H9 (cell line): Measurements from ENCODE around the gene SFI1. TPM values are rescaled to one million over a fixed set of nuclear protein-coding genes. Genes with fewer than 3 reads are reported as not detected.

Experiments used
- DNase-seq: peaks from one replicate; pipeline ENCODE4 v3.0.0-alpha.2; 2017
- H2AFZ ChIP-seq: one replicate; pipeline ENCODE4 v1.6.1; 2013; ENCODE audit warnings: mild to moderate bottlenecking, low read length, control low read depth, moderate library complexity
- H2AK5ac ChIP-seq: 2 replicates; pipeline ENCODE4 v1.6.1; 2013; ENCODE audit warnings: low read length, control low read depth, mixed read lengths; ENCODE audit not compliant: insufficient read length
- H2BK120ac ChIP-seq: one replicate; pipeline ENCODE4 v1.6.1; 2013; ENCODE audit warnings: low read depth, mild to moderate bottlenecking, low read length, control low read depth, inconsistent platforms; ENCODE audit not compliant: poor library complexity, severe bottlenecking
- H2BK12ac ChIP-seq: 2 replicates; pipeline ENCODE4 v1.6.1; 2013; ENCODE audit warnings: low read length, control low read depth, mixed read lengths, low read depth; ENCODE audit not compliant: insufficient read length
- H2BK15ac ChIP-seq: 2 replicates; pipeline ENCODE4 v1.6.1; 2013; ENCODE audit warnings: low read depth, low read length, control low read depth
- H2BK20ac ChIP-seq: one replicate; pipeline ENCODE4 v1.6.1; 2013; ENCODE audit warnings: low read depth, mild to moderate bottlenecking, low read length, control low read depth, inconsistent platforms; ENCODE audit not compliant: poor library complexity, severe bottlenecking
- H2BK5ac ChIP-seq: 2 replicates; pipeline ENCODE4 v1.6.1; 2013; ENCODE audit warnings: low read length, control low read depth, mixed read lengths; ENCODE audit not compliant: insufficient read length
- H3K14ac ChIP-seq: 2 replicates; pipeline ENCODE4 v1.6.1; 2013; ENCODE audit warnings: low read length, control low read depth; ENCODE audit not compliant: insufficient read depth
- H3K18ac ChIP-seq: 2 replicates; pipeline ENCODE4 v1.6.1; 2013; ENCODE audit warnings: low read depth, mild to moderate bottlenecking, mixed read lengths, low read length, control low read depth; ENCODE audit not compliant: insufficient read length
- H3K23ac ChIP-seq: 2 replicates; pipeline ENCODE4 v1.6.1; 2013; ENCODE audit warnings: low read length, control low read depth, mixed read lengths, low read depth; ENCODE audit not compliant: insufficient read length
- H3K23me2 ChIP-seq: 2 replicates; pipeline ENCODE4 v1.6.1; 2013; ENCODE audit warnings: low read depth, mild to moderate bottlenecking, mixed read lengths, low read length, control low read depth; ENCODE audit not compliant: insufficient read length, poor library complexity, severe bottlenecking
- H3K27ac ChIP-seq: 2 replicates; pipeline ENCODE4 v1.5.1; 2013; ENCODE audit warnings: low read length, control low read depth, mixed read lengths, low read depth; ENCODE audit not compliant: insufficient read length
- H3K27me3 ChIP-seq: 2 replicates; pipeline ENCODE4 v1.6.1; 2013; ENCODE audit warnings: low read length, control low read depth, inconsistent platforms; ENCODE audit not compliant: insufficient read depth
- H3K4ac ChIP-seq: 2 replicates; pipeline ENCODE4 v1.6.1; 2013; ENCODE audit warnings: low read depth, mild to moderate bottlenecking, control low read depth, inconsistent platforms, low read length, moderate library complexity
- H3K4me1 ChIP-seq: 2 replicates; pipeline ENCODE4 v1.6.1; 2013; ENCODE audit warnings: low read length, control low read depth, inconsistent platforms; ENCODE audit not compliant: insufficient read depth
- H3K4me2 ChIP-seq: 2 replicates; pipeline ENCODE4 v1.6.1; 2013; ENCODE audit warnings: low read length, control low read depth, mixed read lengths; ENCODE audit not compliant: insufficient read length, insufficient read depth
- H3K56ac ChIP-seq: 2 replicates; pipeline ENCODE4 v1.6.1; 2013; ENCODE audit warnings: low read depth, mild to moderate bottlenecking, mixed read lengths, low read length, control low read depth; ENCODE audit not compliant: insufficient read length
- H3K79me1 ChIP-seq: 2 replicates; pipeline ENCODE4 v1.6.1; 2013; ENCODE audit warnings: low read depth, mild to moderate bottlenecking, moderate library complexity, low read length, control low read depth, inconsistent platforms; ENCODE audit not compliant: insufficient read depth, poor library complexity, severe bottlenecking
- H3K79me2 ChIP-seq: 2 replicates; pipeline ENCODE4 v1.6.1; 2013; ENCODE audit warnings: low read length, control low read depth, inconsistent platforms; ENCODE audit not compliant: insufficient read depth
- H3K9ac ChIP-seq: 2 replicates; pipeline ENCODE4 v1.6.1; 2013; ENCODE audit warnings: low read length, control low read depth, mixed read lengths; ENCODE audit not compliant: insufficient read length; ENCODE audit errors: extremely low read depth
- H3K9me3 ChIP-seq: one replicate; pipeline ENCODE4 v1.6.1; 2013; ENCODE audit warnings: low read depth, low read length, inconsistent platforms; ENCODE audit not compliant: control insufficient read depth
- H3T11ph ChIP-seq: one replicate; pipeline ENCODE4 v1.6.1; 2013; ENCODE audit warnings: mild to moderate bottlenecking, low read length, control low read depth, inconsistent platforms
- H4K20me1 ChIP-seq: one replicate; pipeline ENCODE4 v1.6.1; 2013; ENCODE audit not compliant: control insufficient read depth, insufficient read length, insufficient read depth
- H4K5ac ChIP-seq: 2 replicates; pipeline ENCODE4 v1.6.1; 2013; ENCODE audit warnings: low read depth, mild to moderate bottlenecking, mixed read lengths, low read length, control low read depth; ENCODE audit not compliant: insufficient read length
- H4K8ac ChIP-seq: replicated peaks from 2 replicates; pipeline ENCODE4 v1.6.1; 2013; ENCODE audit warnings: low read length, control low read depth, mixed read lengths, low read depth; ENCODE audit not compliant: insufficient read length
- H4K91ac ChIP-seq: 2 replicates; pipeline ENCODE4 v1.6.1; 2013; ENCODE audit warnings: low read depth, mild to moderate bottlenecking, moderate library complexity, mixed read lengths, low read length, control low read depth; ENCODE audit not compliant: insufficient read length
- H3K27ac Mint-ChIP-seq, 3 experiments: 2 replicates in 2 of 3; 3 replicates in 1 of 3; pipeline ENCODE4 v1.8.0; 2020 to 2021; ENCODE audit warnings: mixed read lengths in 3 of 3, mild to moderate bottlenecking in 1 of 3, moderate library complexity in 1 of 3
- H3K27me3 Mint-ChIP-seq: 2 replicates; pipeline ENCODE4 v1.8.0; 2021; ENCODE audit warnings: low read depth, mild to moderate bottlenecking, moderate library complexity, mixed read lengths
- H3K36me3 Mint-ChIP-seq, 3 experiments: 2 replicates in 2 of 3; 3 replicates in 1 of 3; pipeline ENCODE4 v1.8.0; 2020 to 2021; ENCODE audit warnings: low read depth in 3 of 3, mixed read lengths in 3 of 3; ENCODE audit not compliant: insufficient read depth in 1 of 3
- H3K4me1 Mint-ChIP-seq, 2 experiments: 2 replicates each; pipeline ENCODE4 v1.8.0; 2020; ENCODE audit warnings: mixed read lengths in 2 of 2
- H3K4me3 Mint-ChIP-seq, 2 experiments: 2 replicates in 1 of 2; 3 replicates in 1 of 2; pipeline ENCODE4 v1.8.0; 2020 to 2021; ENCODE audit warnings: mild to moderate bottlenecking in 2 of 2, mixed read lengths in 2 of 2, moderate library complexity in 1 of 2
- H3K9me3 Mint-ChIP-seq, 2 experiments: 2 replicates in 1 of 2; 3 replicates in 1 of 2; pipeline ENCODE4 v1.8.0; 2020; ENCODE audit warnings: mild to moderate bottlenecking in 2 of 2, mixed read lengths in 2 of 2, moderate library complexity in 1 of 2
- WGBS: extraction: QIAGEN DNeasy Blood & Tissue Kit; methylation state at CpG from one replicate; pipeline ENCODE4 v1.1.7; 2013; ENCODE audit warnings: missing lambda C conversion rate, low lambda C conversion rate, mixed read lengths; ENCODE audit not compliant: insufficient read length; ENCODE audit errors: extremely low coverage; 5-methylcytosine and 5-hydroxymethylcytosine counted together
- total RNA-seq: library from RNA; stranded (reverse); gene quantifications from 2 replicates; pipeline ENCODE4 v1.2.1, GENCODE V29; 2021
- TF ChIP-seq, protein P1 (sequence below): fragments of 200-600 bp; sonication (generic); conservative IDR thresholded peaks from 3 replicates; pipeline ENCODE4 v1.8.0; 2021; ENCODE audit warnings: antibody characterized with exemption, mild to moderate bottlenecking

Gene SFI1
- total RNA-seq, 1 experiment from 2014 or later, result 26.4 TPM

DNA sequence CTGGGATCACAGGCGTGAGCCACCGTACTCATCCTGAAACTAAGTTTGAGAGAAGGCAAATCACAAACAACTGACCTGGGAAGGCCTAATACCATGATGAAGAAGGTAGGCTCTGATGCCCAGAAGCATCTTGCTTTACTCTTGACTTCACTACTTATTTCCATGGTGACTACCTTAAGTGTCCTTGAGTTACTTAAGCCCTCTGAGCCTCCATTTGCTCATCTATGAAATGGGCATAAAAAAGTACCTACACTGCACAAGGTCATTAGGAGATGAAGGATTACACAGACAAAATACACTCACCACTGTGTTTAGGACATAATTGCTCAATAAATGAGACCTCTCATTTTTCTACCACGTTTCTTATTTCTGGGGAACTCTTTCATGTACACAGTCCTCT is 34.6 kb upstream of the SFI1 start:
- TF ChIP-seq, protein P1, sequence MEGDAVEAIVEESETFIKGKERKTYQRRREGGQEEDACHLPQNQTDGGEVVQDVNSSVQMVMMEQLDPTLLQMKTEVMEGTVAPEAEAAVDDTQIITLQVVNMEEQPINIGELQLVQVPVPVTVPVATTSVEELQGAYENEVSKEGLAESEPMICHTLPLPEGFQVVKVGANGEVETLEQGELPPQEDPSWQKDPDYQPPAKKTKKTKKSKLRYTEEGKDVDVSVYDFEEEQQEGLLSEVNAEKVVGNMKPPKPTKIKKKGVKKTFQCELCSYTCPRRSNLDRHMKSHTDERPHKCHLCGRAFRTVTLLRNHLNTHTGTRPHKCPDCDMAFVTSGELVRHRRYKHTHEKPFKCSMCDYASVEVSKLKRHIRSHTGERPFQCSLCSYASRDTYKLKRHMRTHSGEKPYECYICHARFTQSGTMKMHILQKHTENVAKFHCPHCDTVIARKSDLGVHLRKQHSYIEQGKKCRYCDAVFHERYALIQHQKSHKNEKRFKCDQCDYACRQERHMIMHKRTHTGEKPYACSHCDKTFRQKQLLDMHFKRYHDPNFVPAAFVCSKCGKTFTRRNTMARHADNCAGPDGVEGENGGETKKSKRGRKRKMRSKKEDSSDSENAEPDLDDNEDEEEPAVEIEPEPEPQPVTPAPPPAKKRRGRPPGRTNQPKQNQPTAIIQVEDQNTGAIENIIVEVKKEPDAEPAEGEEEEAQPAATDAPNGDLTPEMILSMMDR, result no peak
- Histone ChIP-seq H4K20me1 (no peaks in the 10 kb centered on the region), H2BK20ac (no peak overlapping the region), H2AFZ (no peak overlapping the region), H3K9me3 (no peaks in the 10 kb centered on the region), H4K5ac (no peak overlapping the region), H3K23ac (no peak overlapping the region), H3K4me1 (no peaks in the 10 kb centered on the region), H3K79me1 (no peaks in the 10 kb centered on the region), H3K79me2 (no peaks in the 10 kb centered on the region), H2BK12ac (no peak overlapping the region), H3K4ac (no peak overlapping the region), H2BK15ac (no peak overlapping the region), H3T11ph (no peak overlapping the region), H3K27me3 (no peaks in the 10 kb centered on the region), H3K23me2 (no peaks in the 10 kb centered on the region), H2BK5ac (no peak overlapping the region), H3K18ac (no peak overlapping the region), H3K14ac (no peak overlapping the region), H3K27ac (no peak overlapping the region), H4K8ac (no peak overlapping the region), H3K4me2 (no peak overlapping the region), H2AK5ac (no peak overlapping the region), H4K91ac (no peak overlapping the region), H3K9ac (no peak overlapping the region), H3K56ac (no peak overlapping the region), H2BK120ac (no peak overlapping the region)
- peaks cover 32 to 85% (median 61%) of the 10 kb centered on the region in 3 experiments; a peak in 6 of 7 replicates for H3K36me3 Mint-ChIP-seq
- H3K27ac Mint-ChIP-seq, result no peak overlapping the region
- no peaks in the 10 kb centered on the region for H3K4me1 Mint-ChIP-seq
- WGBS, result no CpG with 5 or more reads among the region's 3 CpGs
- no peaks in the 10 kb centered on the region for H3K9me3 Mint-ChIP-seq
- H3K4me3 Mint-ChIP-seq, result no peak overlapping the region
- no peak for DNase-seq
- no peaks in the 10 kb centered on the region for H3K27me3 Mint-ChIP-seq
